Endothelial cell of umbilical vein (primary cell): ENCODE data around the gene RAB31. TPM values are rescaled to one million over a fixed set of nuclear protein-coding genes. Genes with fewer than 3 reads are reported as not detected.
A peak's percentile ranks its signal among the peaks of the same experiment; 100 is the strongest.

Experiments
- BruUV-seq: library from RNA; stranded (reverse); fragments of 400-500 nt; replicated peaks from 2 replicates; lab custom pipeline; 2021; lab: Mats Ljungman, UMichigan
- CTCF ChIA-PET: fragments of 300-600, 350-600 bp; sonication (Branson Sonifier 250); formaldehyde crosslinking; loops from one replicate; lab custom pipeline; 2021; ENCODE audit warnings: antibody characterized with exemption, inconsistent platforms; lab: Charles Lee
- POLR2A ChIA-PET: fragments of 300-600, 350-600 bp; sonication (Branson Sonifier 250); formaldehyde crosslinking; loops from one replicate; lab custom pipeline; 2021; ENCODE audit warnings: antibody characterized with exemption, inconsistent platforms; lab: Charles Lee
- DNase-seq: peaks from one replicate; pipeline ENCODE4 v3.0.0-alpha.2; 2011; ENCODE audit warnings: low read depth, low spot score
- FAIRE-seq: peaks from 2 replicates; lab custom pipeline; 2011; peaks lifted over from hg19 to GRCh38; lab: Jason Lieb, UNC
- H2AFZ ChIP-seq: 2 replicates; pipeline ENCODE4 v1.6.0; 2012; ENCODE audit warnings: low read depth, low read length, control low read depth, inconsistent platforms
- H3K27ac ChIP-seq: 2 replicates; pipeline ENCODE4 v1.5.1; 2011; ENCODE audit warnings: low read depth, mild to moderate bottlenecking, control low read depth, low read length, moderate library complexity; ENCODE audit not compliant: insufficient read depth
- H3K27me3 ChIP-seq, 2 experiments: 2 replicates each; pipeline versions ENCODE4 v1.6.0 to v1.6.1; 2011; ENCODE audit warnings: low read length in 2 of 2, mixed read lengths in 1 of 2; ENCODE audit not compliant: control insufficient read depth in 2 of 2, insufficient read depth in 2 of 2
- H3K36me3 ChIP-seq, 2 experiments: 2 replicates in 1 of 2; 3 replicates in 1 of 2; pipeline ENCODE4 v1.5.1; 2011; ENCODE audit warnings: low read length in 2 of 2, mild to moderate bottlenecking in 1 of 2, moderate library complexity in 1 of 2; ENCODE audit not compliant: control insufficient read depth in 2 of 2, insufficient read depth in 2 of 2; ENCODE audit errors: extremely low read depth in 1 of 2
- H3K4me1 ChIP-seq: 3 replicates; pipeline ENCODE4 v1.5.1; 2011; ENCODE audit warnings: mild to moderate bottlenecking, low read length; ENCODE audit not compliant: control insufficient read depth, insufficient read depth; ENCODE audit errors: extremely low read depth
- H3K4me2 ChIP-seq: 2 replicates; pipeline ENCODE4 v1.6.1; 2011; ENCODE audit warnings: low read length, control low read depth, mixed read lengths; ENCODE audit not compliant: insufficient read depth
- H3K4me3 ChIP-seq, 3 experiments: fragments of 200-600 bp in 1 of 3; sonication (generic), shearing (Covaris generic) in 1 of 3; replicated peaks in 1 of 3; 2 replicates each; pipeline ENCODE4 v1.5.1; 2011 to 2016; ENCODE audit warnings: control low read depth in 3 of 3, low read length in 3 of 3, mild to moderate bottlenecking in 2 of 3, inconsistent platforms in 1 of 3, low read depth in 1 of 3, moderate library complexity in 1 of 3; ENCODE audit not compliant: insufficient read depth in 1 of 3
- H3K79me2 ChIP-seq: 2 replicates; pipeline ENCODE4 v1.6.0; 2012; ENCODE audit warnings: low read length, inconsistent platforms; ENCODE audit not compliant: control insufficient read depth, insufficient read depth
- H3K9ac ChIP-seq: replicated peaks from 2 replicates; pipeline ENCODE3; 2011; ENCODE audit warnings: low read length, control low read depth; ENCODE audit not compliant: insufficient read depth; ENCODE audit errors: extremely low read depth
- H3K9me1 ChIP-seq: replicated peaks from 3 replicates; pipeline ENCODE4 v1.6.0; 2011; ENCODE audit warnings: mild to moderate bottlenecking, low read length; ENCODE audit not compliant: control insufficient read depth, insufficient read depth; ENCODE audit errors: extremely low read depth
- H3K9me3 ChIP-seq: replicated peaks from 2 replicates; pipeline ENCODE4 v1.5.1; 2012; ENCODE audit warnings: low read length, inconsistent platforms; ENCODE audit not compliant: control insufficient read depth, insufficient read depth
- H4K20me1 ChIP-seq: replicated peaks from 2 replicates; pipeline ENCODE3; 2011; ENCODE audit warnings: mild to moderate bottlenecking, low read length; ENCODE audit not compliant: control insufficient read depth, insufficient read depth; ENCODE audit errors: extremely low read depth
- EZH2 ChIP-seq: IDR thresholded peaks from 2 replicates; pipeline ENCODE4 v1.6.1; 2012; ENCODE audit warnings: borderline replicate concordance, low read depth, mild to moderate bottlenecking, moderate library complexity, low read length, inconsistent platforms; ENCODE audit not compliant: severe bottlenecking
- FOS ChIP-seq: IDR thresholded peaks from 2 replicates; pipeline ENCODE4 v1.6.1; 2011; ENCODE audit warnings: mild to moderate bottlenecking, low read length, moderate library complexity, borderline replicate concordance; ENCODE audit not compliant: insufficient read depth
- GATA2 ChIP-seq: IDR thresholded peaks from 2 replicates; pipeline ENCODE4 v1.7.0; 2011; ENCODE audit warnings: low read depth, mild to moderate bottlenecking, moderate library complexity, mixed read lengths, low read length; ENCODE audit not compliant: insufficient read length, insufficient read depth
- JUN ChIP-seq: IDR thresholded peaks from 2 replicates; pipeline ENCODE4 v1.6.1; 2011; ENCODE audit warnings: borderline replicate concordance, low read depth; ENCODE audit not compliant: insufficient read length, insufficient read depth
- MYC ChIP-seq: IDR thresholded peaks from one replicate; pipeline ENCODE4 v1.6.1; 2011; ENCODE audit warnings: mild to moderate bottlenecking, low read depth, low read length
- POLR2A ChIP-seq: IDR thresholded peaks from 2 replicates; pipeline ENCODE4 v1.6.1; 2012; ENCODE audit warnings: low read depth, mild to moderate bottlenecking, control low read depth, low read length
- POLR2AphosphoS5 ChIP-seq: IDR thresholded peaks from 2 replicates; pipeline ENCODE4 v1.6.1; 2012; ENCODE audit warnings: low read depth, mild to moderate bottlenecking, control low read depth, low read length, moderate library complexity; ENCODE audit not compliant: insufficient read depth
- dilution Hi-C: fragments of 300-500 bp; cut with MboI; formaldehyde crosslinking; loops from one replicate; pipeline ENCODE4 v1.15.0; 2019; ENCODE audit warnings: low sequenced_read_pairs; ENCODE audit not compliant: extremely low pct_ligation_motif_present
- intact Hi-C: fragments of 100-400 bp; cut with micrococcal nuclease; formaldehyde crosslinking; loops from one replicate; pipeline ENCODE4 v1.10.0; 2022
- polyA plus RNA-seq, 4 experiments: library from polyadenylated mRNA; depleted of rRNA in 3 of 4; stranded (reverse) in 3 of 4; unstranded in 1 of 4; fragments of >200 nt; gene quantifications; 2 replicates each; pipeline versions ENCODE4 v1.2.1 to v1.2.3, GENCODE V29; 2011 to 2012; ENCODE audit warnings: missing spikeins in 1 of 4
- total RNA-seq: library from RNA; stranded (reverse); gene quantifications from 2 replicates; pipeline ENCODE4 v1.2.3, GENCODE V29; 2021
- TF ChIP-seq, protein P1 (sequence below): IDR thresholded peaks from 2 replicates; pipeline ENCODE4 v1.6.1; 2011; ENCODE audit not compliant: insufficient read depth, insufficient read length
- TF ChIP-seq, protein P2 (sequence below), 2 donors: IDR thresholded peaks; 1 replicate in 1 of 2; 2 replicates in 1 of 2; pipeline ENCODE4 v1.5.1; 2011; ENCODE audit warnings: low read length in 2 of 2, mild to moderate bottlenecking in 2 of 2, moderate library complexity in 2 of 2, control low read depth in 1 of 2, inconsistent platforms in 1 of 2, low read depth in 1 of 2; ENCODE audit not compliant: insufficient read depth in 1 of 2; ENCODE audit errors: extremely low read depth in 1 of 2

The RAB31 gene
- total and polyA plus RNA-seq, 2 donors (not counting 3 experiments of a cell fraction or from before 2014, with no cell fraction given), result 30.5 TPM

DNA sequence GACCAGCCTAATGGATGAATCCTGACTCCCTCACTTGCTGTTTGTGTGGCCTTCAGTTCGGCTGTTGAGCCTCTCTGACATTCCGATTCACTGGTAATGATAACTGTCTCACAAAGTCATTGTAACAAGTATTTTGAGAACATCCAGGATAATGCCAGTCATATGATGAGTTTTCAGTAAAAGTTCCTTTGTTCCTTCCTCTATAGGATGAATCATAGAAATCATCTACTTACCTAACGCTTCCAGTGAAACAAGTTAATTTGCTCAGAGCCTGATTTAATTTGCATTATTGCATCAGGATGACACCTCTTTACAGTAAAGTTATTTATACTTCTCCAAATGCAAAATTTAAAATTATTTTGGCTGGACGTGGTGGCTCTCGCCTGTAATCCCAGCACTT is 32.0 kb downstream of the RAB31 start:
- no peak overlapping the region for H3K9ac ChIP-seq
- H3K4me3 ChIP-seq, result no peak overlapping the region
- BruUV-seq, result no TSS peak
- peaks cover 2% of the 10 kb centered on the region for H3K79me2 ChIP-seq
- H2AFZ ChIP-seq, result no peak overlapping the region
- H3K27ac ChIP-seq, result no peak overlapping the region
- FAIRE-seq (peak; percentile 53), DNase-seq (no peak)
- peaks cover 46% of the 10 kb centered on the region for H3K4me1 ChIP-seq
- ChIA-PET POLR2A (no interaction called here), CTCF (interaction anchor here (1.0 to 2.1 kb wide), 4 partner anchors 15 to 31 kb away, joined by 3 to 4 read pairs (median 4); no protein-coding TSS in a partner anchor)
- no peaks in the 10 kb centered on the region for H3K9me3 ChIP-seq
- no peak overlapping the region for H3K4me2 ChIP-seq
- TF ChIP-seq JUN (no peak), FOS (peak; percentile 22)
- dilution Hi-C loops (no loop called here), intact Hi-C loops (no loop called here)
- H3K27me3 ChIP-seq, result no peaks in the 10 kb centered on the region
- no peaks in the 10 kb centered on the region for H3K9me1 ChIP-seq
- no peaks in the 10 kb centered on the region for H3K36me3 ChIP-seq
- no peaks in the 10 kb centered on the region for H4K20me1 ChIP-seq

- intact Hi-C loops, result no loop called here
- peak overlapping the region; percentile 83 for H3K27ac ChIP-seq
Measured at GRCh38 chr18:9741406-9741792, 33.3 kb downstream of the RAB31 start.

More at GRCh38 chr18:9741406-9741792, 33.3 kb downstream of the RAB31 start:
- Histone ChIP-seq H3K4me2 (no peak overlapping the region), H3K4me3 (no peak overlapping the region), H4K20me1 (no peaks in the 10 kb centered on the region), H3K79me2 (peaks cover 2% of the 10 kb centered on the region), H3K9me3 (no peaks in the 10 kb centered on the region), H3K4me1 (peaks cover 46% of the 10 kb centered on the region), H3K9ac (no peak overlapping the region), H2AFZ (peak overlapping the region; percentile 42), H3K36me3 (no peaks in the 10 kb centered on the region), H3K9me1 (no peaks in the 10 kb centered on the region), H3K27me3 (no peaks in the 10 kb centered on the region)
- CTCF ChIA-PET, result no interaction called here
- DNase-seq (no peak), FAIRE-seq (no peak)
- BruUV-seq, result no TSS peak
- dilution Hi-C loops, result no loop called here
- TF ChIP-seq GATA2 (no peak), EZH2 (no peak), FOS (no peak), JUN (no peak), POLR2AphosphoS5 (no peak), MYC (no peak), POLR2A (no peak)
- TF ChIP-seq, protein P1, sequence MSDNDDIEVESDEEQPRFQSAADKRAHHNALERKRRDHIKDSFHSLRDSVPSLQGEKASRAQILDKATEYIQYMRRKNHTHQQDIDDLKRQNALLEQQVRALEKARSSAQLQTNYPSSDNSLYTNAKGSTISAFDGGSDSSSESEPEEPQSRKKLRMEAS, result no peak
- TF ChIP-seq, protein P2, sequence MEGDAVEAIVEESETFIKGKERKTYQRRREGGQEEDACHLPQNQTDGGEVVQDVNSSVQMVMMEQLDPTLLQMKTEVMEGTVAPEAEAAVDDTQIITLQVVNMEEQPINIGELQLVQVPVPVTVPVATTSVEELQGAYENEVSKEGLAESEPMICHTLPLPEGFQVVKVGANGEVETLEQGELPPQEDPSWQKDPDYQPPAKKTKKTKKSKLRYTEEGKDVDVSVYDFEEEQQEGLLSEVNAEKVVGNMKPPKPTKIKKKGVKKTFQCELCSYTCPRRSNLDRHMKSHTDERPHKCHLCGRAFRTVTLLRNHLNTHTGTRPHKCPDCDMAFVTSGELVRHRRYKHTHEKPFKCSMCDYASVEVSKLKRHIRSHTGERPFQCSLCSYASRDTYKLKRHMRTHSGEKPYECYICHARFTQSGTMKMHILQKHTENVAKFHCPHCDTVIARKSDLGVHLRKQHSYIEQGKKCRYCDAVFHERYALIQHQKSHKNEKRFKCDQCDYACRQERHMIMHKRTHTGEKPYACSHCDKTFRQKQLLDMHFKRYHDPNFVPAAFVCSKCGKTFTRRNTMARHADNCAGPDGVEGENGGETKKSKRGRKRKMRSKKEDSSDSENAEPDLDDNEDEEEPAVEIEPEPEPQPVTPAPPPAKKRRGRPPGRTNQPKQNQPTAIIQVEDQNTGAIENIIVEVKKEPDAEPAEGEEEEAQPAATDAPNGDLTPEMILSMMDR (IDR thresholded peaks at IDR 0.05; ENCODE audit: extremely low read depth in 1 of 2, insufficient read depth in 1 of 2, low read depth in 1 of 2, low read length in 2 of 2), result no peak
- POLR2A ChIA-PET, result no interaction called here
